Retina (tissue), 1 donor: ENCODE results near the gene IRS2.

Source experiments
- DNase-seq: peaks from one replicate; pipeline ENCODE4 v3.0.0-alpha.2; 2016

The IRS2 gene

GRCh38 chr13:109725995-109726637 is 60.3 kb downstream of the IRS2 start:
- no peak for DNase-seq

- no peak for DNase-seq
Measured at GRCh38 chr13:109725297-109725696, 61.1 kb downstream of the IRS2 start.

GRCh38 chr13:109724603-109725002 is 61.8 kb downstream of the IRS2 start:
- DNase-seq: no peak

- DNase-seq: no peak
Measured at GRCh38 chr13:109723046-109723445, 63.3 kb downstream of the IRS2 start.

GRCh38 chr13:109722068-109722467 is 64.3 kb downstream of the IRS2 start:
- no peak for DNase-seq

GRCh38 chr13:109720758-109721184 is 65.6 kb downstream of the IRS2 start:
- no peak for DNase-seq

GRCh38 chr13:109719962-109720646 is 66.3 kb downstream of the IRS2 start:
- no peak for DNase-seq

GRCh38 chr13:109718726-109719125 is 67.7 kb downstream of the IRS2 start:
- DNase-seq: no peak

GRCh38 chr13:109717686-109718085 is 68.7 kb downstream of the IRS2 start:
- no peak for DNase-seq

- DNase-seq: no peak
Measured at GRCh38 chr13:109715902-109716301, 70.5 kb downstream of the IRS2 start.

- DNase-seq: no peak
Measured at GRCh38 chr13:109713681-109714080, 72.7 kb downstream of the IRS2 start.

- no peak for DNase-seq
Measured at GRCh38 chr13:109712124-109712722, 74.2 kb downstream of the IRS2 start.

GRCh38 chr13:109707742-109708617 is 78.4 kb downstream of the IRS2 start:
- DNase-seq: no peak

- DNase-seq: no peak
Measured at GRCh38 chr13:109707044-109707741, 79.2 kb downstream of the IRS2 start.

- no peak for DNase-seq
Measured at GRCh38 chr13:109706015-109706715, 80.2 kb downstream of the IRS2 start.

GRCh38 chr13:109704771-109705635 is 81.4 kb downstream of the IRS2 start:
- no peak for DNase-seq

- no peak for DNase-seq
Measured at GRCh38 chr13:109703250-109703649, 83.1 kb downstream of the IRS2 start.
